Mesendoderm (in vitro differentiated cells): Measurements from ENCODE around the gene STPG1.

Experiments
- DNase-seq: peaks from one replicate; pipeline ENCODE4 v3.0.0; 2013
- H2AK5ac ChIP-seq: 2 replicates; pipeline ENCODE4 v1.6.1; 2013; ENCODE audit warnings: low read length, inconsistent platforms
- H2BK120ac ChIP-seq: 2 replicates; pipeline ENCODE4 v1.6.1; 2013; ENCODE audit warnings: low read depth, mild to moderate bottlenecking, low read length, moderate library complexity, mixed read lengths
- H2BK15ac ChIP-seq: replicated peaks from 2 replicates; pipeline ENCODE4 v1.6.1; 2013; ENCODE audit warnings: low read depth, mild to moderate bottlenecking, moderate library complexity
- H2BK5ac ChIP-seq: 2 replicates; pipeline ENCODE4 v1.6.1; 2013; ENCODE audit warnings: low read length, inconsistent platforms
- H3K18ac ChIP-seq: 2 replicates; pipeline ENCODE4 v1.6.1; 2013; ENCODE audit warnings: mild to moderate bottlenecking, low read length, mixed read lengths
- H3K23ac ChIP-seq: one replicate; pipeline ENCODE4 v1.6.1; 2013; ENCODE audit warnings: low read length
- H3K27ac ChIP-seq: 2 replicates; pipeline ENCODE4 v1.5.1; 2013; ENCODE audit warnings: low read depth, mild to moderate bottlenecking, inconsistent platforms, low read length, moderate library complexity
- H3K27me3 ChIP-seq: 2 replicates; pipeline ENCODE4 v1.6.1; 2013; ENCODE audit warnings: low read length, control low read depth, mild to moderate bottlenecking, inconsistent platforms; ENCODE audit not compliant: insufficient read depth, poor library complexity
- H3K36me3 ChIP-seq: 2 replicates; pipeline ENCODE4 v1.6.1; 2013; ENCODE audit warnings: low read length, inconsistent platforms; ENCODE audit not compliant: control insufficient read depth, insufficient read depth
- H3K4ac ChIP-seq: one replicate; pipeline ENCODE4 v1.6.1; 2013; ENCODE audit warnings: low read depth, mild to moderate bottlenecking, low read length, moderate library complexity
- H3K4me1 ChIP-seq: 2 replicates; pipeline ENCODE4 v1.6.1; 2013; ENCODE audit warnings: low read depth, low read length, inconsistent platforms; ENCODE audit not compliant: control insufficient read depth
- H3K4me2 ChIP-seq: 2 replicates; pipeline ENCODE4 v1.6.1; 2013; ENCODE audit warnings: low read length
- H3K4me3 ChIP-seq: 2 replicates; pipeline ENCODE4 v1.5.1; 2013; ENCODE audit warnings: mild to moderate bottlenecking, low read length
- H3K56ac ChIP-seq: one replicate; pipeline ENCODE4 v1.6.1; 2013; ENCODE audit warnings: low read length
- H3K79me1 ChIP-seq: 2 replicates; pipeline ENCODE4 v1.6.1; 2013; ENCODE audit warnings: low read length, inconsistent platforms
- H3K79me2 ChIP-seq: 2 replicates; pipeline ENCODE4 v1.6.1; 2013; ENCODE audit warnings: mild to moderate bottlenecking, low read length; ENCODE audit not compliant: control insufficient read depth, insufficient read depth
- H3K9ac ChIP-seq: 2 replicates; pipeline ENCODE4 v1.6.1; 2013; ENCODE audit warnings: low read length, inconsistent platforms
- H4K5ac ChIP-seq: one replicate; pipeline ENCODE4 v1.6.1; 2013; ENCODE audit warnings: low read length
- H4K8ac ChIP-seq: one replicate; pipeline ENCODE4 v1.6.1; 2013; ENCODE audit warnings: low read depth, mild to moderate bottlenecking, control low read depth, low read length, moderate library complexity
- WGBS: extraction: QIAGEN DNeasy Blood & Tissue Kit; methylation state at CpG from one replicate; pipeline ENCODE4 v1.1.7; 2013; ENCODE audit warnings: low lambda C conversion rate, missing lambda C conversion rate; ENCODE audit not compliant: insufficient coverage; ENCODE audit errors: extremely low coverage; 5-methylcytosine and 5-hydroxymethylcytosine counted together

The STPG1 gene

GRCh38 chr1:24400065-24400464 lies 13.5 kb downstream of the STPG1 start:
- H3K79me1 ChIP-seq, result no peaks in the 10 kb centered on the region
- no peak overlapping the region for H3K4me3 ChIP-seq
- H2BK5ac ChIP-seq, result no peak overlapping the region
- no CpG with 5 or more reads among the region's 1 CpG for WGBS
- H4K8ac ChIP-seq, result no peak overlapping the region
- no peak overlapping the region for H3K4me2 ChIP-seq
- H3K56ac ChIP-seq, result no peak overlapping the region
- no peak overlapping the region for H2BK15ac ChIP-seq
- H4K5ac ChIP-seq, result no peak overlapping the region
- no peaks in the 10 kb centered on the region for H3K27me3 ChIP-seq
- DNase-seq, result no peak
- no peaks in the 10 kb centered on the region for H3K79me2 ChIP-seq
- H3K36me3 ChIP-seq, result no peaks in the 10 kb centered on the region
- no peak overlapping the region for H2BK120ac ChIP-seq
- no peak overlapping the region for H3K27ac ChIP-seq
- no peak overlapping the region for H3K23ac ChIP-seq
- H3K4ac ChIP-seq, result no peak overlapping the region
- no peaks in the 10 kb centered on the region for H3K4me1 ChIP-seq
- H3K9ac ChIP-seq, result no peak overlapping the region
- no peak overlapping the region for H2AK5ac ChIP-seq
- H3K18ac ChIP-seq, result no peak overlapping the region

- H3K36me3 ChIP-seq, result no peaks in the 10 kb centered on the region
- H2BK5ac ChIP-seq, result no peak overlapping the region
- no peak overlapping the region for H2BK120ac ChIP-seq
- no peaks in the 10 kb centered on the region for H3K79me2 ChIP-seq
- H3K9ac ChIP-seq, result no peak overlapping the region
- H3K4me3 ChIP-seq, result no peak overlapping the region
- H3K27me3 ChIP-seq, result no peaks in the 10 kb centered on the region
- no peak overlapping the region for H3K18ac ChIP-seq
- H4K5ac ChIP-seq, result no peak overlapping the region
- no peaks in the 10 kb centered on the region for H3K4me1 ChIP-seq
- no peak overlapping the region for H3K4me2 ChIP-seq
- no peaks in the 10 kb centered on the region for H3K79me1 ChIP-seq
- no peak overlapping the region for H3K56ac ChIP-seq
- no peak overlapping the region for H3K4ac ChIP-seq
- H4K8ac ChIP-seq, result no peak overlapping the region
- no peak overlapping the region for H3K27ac ChIP-seq
- no peak overlapping the region for H2BK15ac ChIP-seq
- no peak for DNase-seq
- no peak overlapping the region for H3K23ac ChIP-seq
- no CpG with 5 or more reads among the region's 6 CpGs for WGBS
- H2AK5ac ChIP-seq, result no peak overlapping the region
Measured at GRCh38 chr1:24393892-24394291, 19.7 kb downstream of the STPG1 start.

GRCh38 chr1:24392982-24393650 lies 20.5 kb downstream of the STPG1 start:
- H2BK5ac ChIP-seq, result no peak overlapping the region
- H3K4ac ChIP-seq, result no peak overlapping the region
- H3K36me3 ChIP-seq, result no peaks in the 10 kb centered on the region
- no peaks in the 10 kb centered on the region for H3K79me1 ChIP-seq
- no peak overlapping the region for H4K8ac ChIP-seq
- no peak overlapping the region for H3K27ac ChIP-seq
- H4K5ac ChIP-seq, result no peak overlapping the region
- no peaks in the 10 kb centered on the region for H3K27me3 ChIP-seq
- no peak overlapping the region for H3K23ac ChIP-seq
- H3K4me3 ChIP-seq, result no peak overlapping the region
- H2BK120ac ChIP-seq, result no peak overlapping the region
- H3K4me2 ChIP-seq, result no peak overlapping the region
- H3K56ac ChIP-seq, result no peak overlapping the region
- whole genome bisulfite sequencing, result no CpG with 5 or more reads among the region's 4 CpGs
- no peak overlapping the region for H2AK5ac ChIP-seq
- no peaks in the 10 kb centered on the region for H3K79me2 ChIP-seq
- H2BK15ac ChIP-seq, result no peak overlapping the region
- H3K9ac ChIP-seq, result no peak overlapping the region
- H3K18ac ChIP-seq, result no peak overlapping the region
- no peaks in the 10 kb centered on the region for H3K4me1 ChIP-seq
- DNase-seq, result no peak

- H3K4me3 ChIP-seq, result no peak overlapping the region
- no peaks in the 10 kb centered on the region for H3K4me1 ChIP-seq
- WGBS, result no CpG with 5 or more reads among the region's 4 CpGs
Measured at GRCh38 chr1:24392604-24392946, 21.0 kb downstream of the STPG1 start.

GRCh38 chr1:24391882-24392603 lies 21.5 kb downstream of the STPG1 start:
- Histone ChIP-seq H3K9ac (no peak overlapping the region), H2BK120ac (no peak overlapping the region), H3K79me1 (no peaks in the 10 kb centered on the region), H3K36me3 (no peaks in the 10 kb centered on the region), H3K4me3 (no peak overlapping the region), H2AK5ac (no peak overlapping the region), H4K8ac (no peak overlapping the region), H3K27ac (no peak overlapping the region), H3K4me1 (no peaks in the 10 kb centered on the region), H3K56ac (no peak overlapping the region), H4K5ac (no peak overlapping the region), H3K4ac (no peak overlapping the region), H3K27me3 (no peaks in the 10 kb centered on the region), H3K23ac (no peak overlapping the region), H3K18ac (no peak overlapping the region), H2BK5ac (no peak overlapping the region), H3K79me2 (no peaks in the 10 kb centered on the region), H3K4me2 (no peak overlapping the region), H2BK15ac (no peak overlapping the region)
- DNase-seq, result peak; percentile 78
- no CpG with 5 or more reads among the region's 11 CpGs for WGBS

More at GRCh38 chr1:24392604-24392946, 21.0 kb downstream of the STPG1 start:
- H3K4ac ChIP-seq, result no peak overlapping the region
- H4K5ac ChIP-seq, result no peak overlapping the region
- H2BK120ac ChIP-seq, result no peak overlapping the region
- no peaks in the 10 kb centered on the region for H3K27me3 ChIP-seq
- H3K9ac ChIP-seq, result no peak overlapping the region
- H3K56ac ChIP-seq, result no peak overlapping the region
- H2BK15ac ChIP-seq, result no peak overlapping the region
- H3K18ac ChIP-seq, result no peak overlapping the region
- DNase-seq, result no peak
- H3K4me2 ChIP-seq, result no peak overlapping the region
- H4K8ac ChIP-seq, result no peak overlapping the region
- no peak overlapping the region for H2BK5ac ChIP-seq
- no peaks in the 10 kb centered on the region for H3K79me1 ChIP-seq
- no peak overlapping the region for H3K23ac ChIP-seq
- H2AK5ac ChIP-seq, result no peak overlapping the region
- no peaks in the 10 kb centered on the region for H3K36me3 ChIP-seq
- H3K79me2 ChIP-seq, result no peaks in the 10 kb centered on the region
- no peak overlapping the region for H3K27ac ChIP-seq
